KOPT-K1 (cell line): Measurements from ENCODE around the gene ATP8A1.

Experiments
- H3K27ac ChIP-seq: fragments of 200-600 bp; sonication (generic); 2 replicates; pipeline ENCODE4 v1.5.1; 2016; ENCODE audit warnings: antibody characterized with exemption, mild to moderate bottlenecking, low read depth, low read length; ENCODE audit not compliant: poor library complexity, severe bottlenecking
- H3K36me3 ChIP-seq: fragments of 200-600 bp; sonication (generic); 2 replicates; pipeline ENCODE4 v1.5.1; 2017; ENCODE audit warnings: antibody characterized with exemption, mild to moderate bottlenecking, low read length, moderate library complexity; ENCODE audit not compliant: insufficient read depth
- H3K9me3 ChIP-seq: fragments of 200-600 bp; sonication (generic); 2 replicates; pipeline ENCODE4 v1.5.1; 2017; ENCODE audit warnings: antibody characterized with exemption, low read length, mild to moderate bottlenecking; ENCODE audit not compliant: insufficient read depth, poor library complexity, severe bottlenecking

The ATP8A1 gene

GRCh38 chr4:42618023-42618422, 38.9 kb downstream of the ATP8A1 start:
- Histone ChIP-seq H3K9me3 (no peaks in the 10 kb centered on the region), H3K36me3 (no peaks in the 10 kb centered on the region), H3K27ac (no peak overlapping the region)

DNA sequence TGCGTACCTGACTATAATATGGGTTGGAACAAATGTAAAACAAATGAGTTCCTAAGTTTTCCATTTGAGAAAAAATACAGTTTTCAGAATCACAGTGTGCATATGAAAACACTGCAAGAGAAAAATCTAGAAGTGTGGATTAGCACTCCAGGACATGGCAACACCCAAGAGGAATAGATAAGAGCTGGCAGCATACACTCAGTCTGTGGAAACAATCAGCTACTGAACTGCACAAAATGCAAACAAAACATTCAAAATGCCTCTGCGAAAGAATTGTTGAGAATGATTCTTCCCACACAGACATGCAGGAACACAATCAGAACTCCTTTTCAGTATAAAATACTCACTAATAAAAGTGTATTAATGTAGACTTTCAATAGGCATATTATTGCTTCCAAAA, 39.9 kb downstream of the ATP8A1 start:
- no peak overlapping the region for H3K27ac ChIP-seq
- no peaks in the 10 kb centered on the region for H3K9me3 ChIP-seq
- peaks cover 5% of the 10 kb centered on the region; the same call in 1 of the 2 replicates for H3K36me3 ChIP-seq

- H3K36me3 ChIP-seq = peaks cover 5% of the 10 kb centered on the region; the same call in 1 of the 2 replicates
- no peaks in the 10 kb centered on the region for H3K9me3 ChIP-seq
- no peak overlapping the region for H3K27ac ChIP-seq
These were observed 40.3 kb downstream of the ATP8A1 start for GRCh38 chr4:42616572-42616971.

- peaks cover 5% of the 10 kb centered on the region; the same call in 1 of the 2 replicates for H3K36me3 ChIP-seq
- H3K9me3 ChIP-seq = no peaks in the 10 kb centered on the region
These were observed 41.7 kb downstream of the ATP8A1 start for GRCh38 chr4:42615131-42615763.

GRCh38 chr4:42612898-42613297, 44.0 kb downstream of the ATP8A1 start:
- H3K27ac ChIP-seq = no peak overlapping the region
- H3K36me3 ChIP-seq = peaks cover 5% of the 10 kb centered on the region; the same call in 1 of the 2 replicates
- no peaks in the 10 kb centered on the region for H3K9me3 ChIP-seq

More at GRCh38 chr4:42615131-42615763, 41.7 kb downstream of the ATP8A1 start:
- no peak overlapping the region for H3K27ac ChIP-seq

GRCh38 chr4:42610941-42611340, 46.0 kb downstream of the ATP8A1 start:
- Histone ChIP-seq H3K36me3 (peaks cover 5% of the 10 kb centered on the region; the same call in 1 of the 2 replicates), H3K27ac (no peak overlapping the region), H3K9me3 (no peaks in the 10 kb centered on the region)

GRCh38 chr4:42609051-42609450, 47.9 kb downstream of the ATP8A1 start:
- Histone ChIP-seq H3K9me3 (no peaks in the 10 kb centered on the region), H3K36me3 (peaks cover 5% of the 10 kb centered on the region; the same call in 1 of the 2 replicates), H3K27ac (no peak overlapping the region)

- no peak overlapping the region for H3K27ac ChIP-seq
- H3K36me3 ChIP-seq = peaks cover 5% of the 10 kb centered on the region; the same call in 1 of the 2 replicates
- no peaks in the 10 kb centered on the region for H3K9me3 ChIP-seq
These were observed 48.4 kb downstream of the ATP8A1 start for GRCh38 chr4:42608551-42608950.

GRCh38 chr4:42607011-42607726, 49.7 kb downstream of the ATP8A1 start:
- Histone ChIP-seq H3K27ac (no peak overlapping the region), H3K9me3 (no peaks in the 10 kb centered on the region), H3K36me3 (0 out of 2 replicates have a peak, but pooled peaks cover under 1% of the 10 kb centered on the region)

DNA sequence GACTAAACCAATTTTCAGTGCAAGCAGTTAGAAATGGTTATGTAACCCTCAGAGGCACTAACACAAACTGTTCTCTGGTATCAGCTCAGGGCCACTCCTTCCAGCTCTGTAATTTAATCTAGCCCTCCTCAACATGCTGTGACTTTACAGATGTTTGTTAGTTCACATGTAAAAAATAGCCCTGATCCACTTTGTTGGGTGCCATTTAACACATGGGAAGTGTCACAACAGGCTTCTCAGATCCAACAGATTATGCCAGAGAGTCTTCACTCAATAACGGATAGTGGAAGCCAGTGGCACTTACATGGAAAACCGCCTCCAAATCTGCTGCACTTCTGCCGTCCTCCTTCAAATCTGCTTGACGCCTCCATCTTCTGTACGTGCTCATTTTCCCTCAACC, 51.6 kb downstream of the ATP8A1 start:
- H3K36me3 ChIP-seq = no peaks in the 10 kb centered on the region
- H3K9me3 ChIP-seq = no peaks in the 10 kb centered on the region
- H3K27ac ChIP-seq = no peak overlapping the region

DNA sequence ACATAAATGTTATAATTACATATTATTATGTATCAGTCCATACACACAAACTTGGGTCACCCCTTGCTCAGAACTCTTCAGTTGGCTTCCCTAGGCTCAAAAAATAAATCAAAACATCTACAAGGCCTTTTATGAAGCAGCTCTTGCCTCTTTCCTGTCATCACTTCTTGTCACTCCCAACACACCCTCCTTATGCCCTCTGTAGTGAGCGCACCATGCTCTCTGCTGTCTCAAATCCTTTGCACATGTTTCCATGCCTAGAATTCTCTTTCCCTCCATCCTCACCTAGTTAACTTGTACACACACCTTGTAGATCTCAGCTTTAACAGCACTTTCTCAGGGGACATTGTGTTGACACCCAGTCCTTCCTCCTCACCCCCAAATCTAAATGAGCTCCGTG, 53.0 kb downstream of the ATP8A1 start:
- Histone ChIP-seq H3K27ac (no peak overlapping the region), H3K9me3 (no peaks in the 10 kb centered on the region), H3K36me3 (no peaks in the 10 kb centered on the region)

DNA sequence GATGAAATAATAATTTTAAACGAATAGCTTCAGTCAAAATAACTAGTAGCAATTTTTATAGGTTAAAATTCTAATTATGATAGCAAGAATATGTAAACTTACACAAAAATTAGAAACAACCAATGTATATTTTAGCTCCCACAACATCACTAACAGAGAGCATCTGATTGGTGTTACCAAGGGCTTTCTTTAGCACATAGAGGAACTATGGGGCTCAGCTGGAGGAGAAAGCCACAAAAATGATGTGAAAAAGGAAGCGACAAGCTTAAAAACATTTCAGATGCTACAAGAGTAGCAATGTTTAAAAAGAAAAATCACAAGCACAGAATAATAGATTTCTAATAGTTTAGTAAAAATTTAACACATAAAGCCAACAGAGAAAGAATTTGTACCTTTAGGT, 56.3 kb downstream of the ATP8A1 start:
- Histone ChIP-seq H3K9me3 (no peaks in the 10 kb centered on the region), H3K36me3 (no peaks in the 10 kb centered on the region), H3K27ac (no peak overlapping the region)

DNA sequence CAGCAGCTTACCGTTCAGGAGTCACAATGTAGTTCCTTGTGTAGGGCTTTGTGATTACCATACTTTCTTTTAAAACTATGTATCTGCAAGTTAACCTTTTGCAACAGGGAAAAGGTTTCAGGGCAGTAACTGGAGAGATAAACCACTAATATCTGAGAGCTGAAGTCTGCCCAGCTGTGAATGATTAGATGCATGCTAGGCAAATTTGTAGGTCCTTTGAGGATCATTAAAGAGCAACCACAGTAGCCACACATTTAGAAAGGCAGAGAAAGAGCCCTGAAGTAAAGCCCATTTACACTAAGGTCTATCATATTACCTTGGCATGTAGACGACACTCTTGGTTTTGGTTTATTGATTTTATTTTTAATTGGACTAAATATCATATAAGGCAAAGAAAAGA, 60.0 kb downstream of the ATP8A1 start:
- no peaks in the 10 kb centered on the region for H3K9me3 ChIP-seq
- no peak overlapping the region for H3K27ac ChIP-seq

DNA sequence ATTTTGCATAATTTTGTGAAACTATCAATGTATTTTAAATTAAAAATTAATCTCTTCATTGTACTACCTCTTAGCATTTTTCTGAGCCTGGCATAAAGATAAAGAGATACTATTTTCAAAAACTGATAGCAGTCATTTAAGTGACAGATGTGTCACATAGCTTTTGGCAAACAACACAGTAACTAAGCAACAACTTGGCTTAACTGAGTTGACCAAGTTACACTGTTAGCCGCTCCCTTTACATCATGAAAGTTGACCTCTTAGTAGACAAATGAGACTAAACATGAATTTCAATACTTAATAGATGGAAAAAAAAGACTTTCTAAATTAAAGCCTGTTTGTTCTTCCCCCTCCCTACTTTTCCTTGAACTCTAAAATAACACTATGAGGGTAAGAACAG, 62.0 kb downstream of the ATP8A1 start:
- Histone ChIP-seq H3K36me3 (no peaks in the 10 kb centered on the region), H3K27ac (no peak overlapping the region), H3K9me3 (no peaks in the 10 kb centered on the region)

More for the DNA sequence above, 60.0 kb downstream of the ATP8A1 start:
- no peaks in the 10 kb centered on the region for H3K36me3 ChIP-seq

GRCh38 chr4:42588909-42589308, 68.0 kb downstream of the ATP8A1 start:
- Histone ChIP-seq H3K9me3 (no peaks in the 10 kb centered on the region), H3K27ac (no peak overlapping the region), H3K36me3 (no peaks in the 10 kb centered on the region)

- Histone ChIP-seq H3K27ac (no peak overlapping the region), H3K36me3 (no peaks in the 10 kb centered on the region), H3K9me3 (no peaks in the 10 kb centered on the region)
These were observed 70.1 kb downstream of the ATP8A1 start for GRCh38 chr4:42586775-42587174.
